Kidney epithelial cell (primary cell): ENCODE results near the gene AMACR. TPM values are rescaled to one million over a fixed set of nuclear protein-coding genes. Genes with fewer than 3 reads are reported as not detected.
A peak's percentile ranks its signal among the peaks of the same experiment; 100 is the strongest.

Experiments used
- DNase-seq: peaks from one replicate; pipeline ENCODE4 v3.0.0-alpha.2; 2010; ENCODE audit warnings: low read depth
- H3K27me3 ChIP-seq: 2 replicates; pipeline ENCODE4 v1.6.0; 2011; ENCODE audit warnings: low read length; ENCODE audit not compliant: control insufficient read depth, insufficient read depth
- H3K36me3 ChIP-seq: 2 replicates; pipeline ENCODE4 v1.5.1; 2011; ENCODE audit warnings: low read length; ENCODE audit not compliant: control insufficient read depth, insufficient read depth
- H3K4me3 ChIP-seq: 2 replicates; pipeline ENCODE4 v1.5.1; 2011; ENCODE audit warnings: low read depth, mild to moderate bottlenecking, control low read depth, low read length
- total RNA-seq: library from RNA; depleted of rRNA; stranded (reverse); fragments of >200 nt; gene quantifications from 2 replicates; pipeline ENCODE4 v1.2.3, GENCODE V29; 2015
- TF ChIP-seq, protein P1 (sequence below): IDR thresholded peaks from 2 replicates; pipeline ENCODE4 v1.5.1; 2011; ENCODE audit warnings: mild to moderate bottlenecking, moderate library complexity, low read length, control low read depth, inconsistent platforms; ENCODE audit not compliant: insufficient read depth, poor library complexity, severe bottlenecking

The AMACR gene
- total RNA-seq, 1 donor from 2014 or later: 18.0 TPM

DNA sequence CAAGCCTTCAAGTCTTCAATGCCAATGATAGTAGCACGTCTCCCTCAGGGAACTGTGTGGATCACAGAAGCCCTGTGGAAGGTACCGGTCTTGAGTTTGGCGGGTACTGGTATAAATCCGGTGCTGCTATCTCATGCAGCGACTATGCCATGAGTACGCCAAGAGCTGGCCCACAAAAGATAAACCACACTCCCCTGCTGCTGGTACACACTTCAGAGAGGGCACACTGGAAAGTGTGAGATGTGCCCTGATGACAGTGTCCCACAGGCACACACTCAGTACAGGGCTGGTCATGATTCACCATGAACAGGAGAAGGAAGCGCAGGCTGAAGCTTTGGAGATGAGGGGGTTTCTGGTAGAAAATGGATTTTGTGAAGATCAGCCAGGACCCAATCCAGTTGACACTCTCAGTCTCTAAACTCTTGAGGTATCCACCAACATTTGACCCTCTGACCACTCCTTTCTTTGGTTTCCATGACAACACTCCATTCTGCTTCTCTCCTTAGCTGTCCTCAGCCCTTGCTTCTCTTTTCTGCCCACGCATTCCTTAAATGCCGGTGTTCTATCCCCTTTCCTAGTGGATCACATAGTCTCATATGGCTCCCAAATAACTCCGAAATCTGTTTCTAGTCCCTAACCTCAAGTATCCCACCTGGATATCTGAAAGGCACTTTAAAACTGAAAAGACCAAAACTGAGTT, 5.1 kb downstream of the AMACR start:
- no peak for DNase-seq
- Histone ChIP-seq H3K4me3 (no peak overlapping the region), H3K36me3 (peaks cover 1% of the 10 kb centered on the region), H3K27me3 (no peaks in the 10 kb centered on the region)
- TF ChIP-seq, protein P1, sequence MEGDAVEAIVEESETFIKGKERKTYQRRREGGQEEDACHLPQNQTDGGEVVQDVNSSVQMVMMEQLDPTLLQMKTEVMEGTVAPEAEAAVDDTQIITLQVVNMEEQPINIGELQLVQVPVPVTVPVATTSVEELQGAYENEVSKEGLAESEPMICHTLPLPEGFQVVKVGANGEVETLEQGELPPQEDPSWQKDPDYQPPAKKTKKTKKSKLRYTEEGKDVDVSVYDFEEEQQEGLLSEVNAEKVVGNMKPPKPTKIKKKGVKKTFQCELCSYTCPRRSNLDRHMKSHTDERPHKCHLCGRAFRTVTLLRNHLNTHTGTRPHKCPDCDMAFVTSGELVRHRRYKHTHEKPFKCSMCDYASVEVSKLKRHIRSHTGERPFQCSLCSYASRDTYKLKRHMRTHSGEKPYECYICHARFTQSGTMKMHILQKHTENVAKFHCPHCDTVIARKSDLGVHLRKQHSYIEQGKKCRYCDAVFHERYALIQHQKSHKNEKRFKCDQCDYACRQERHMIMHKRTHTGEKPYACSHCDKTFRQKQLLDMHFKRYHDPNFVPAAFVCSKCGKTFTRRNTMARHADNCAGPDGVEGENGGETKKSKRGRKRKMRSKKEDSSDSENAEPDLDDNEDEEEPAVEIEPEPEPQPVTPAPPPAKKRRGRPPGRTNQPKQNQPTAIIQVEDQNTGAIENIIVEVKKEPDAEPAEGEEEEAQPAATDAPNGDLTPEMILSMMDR: no peak

DNA sequence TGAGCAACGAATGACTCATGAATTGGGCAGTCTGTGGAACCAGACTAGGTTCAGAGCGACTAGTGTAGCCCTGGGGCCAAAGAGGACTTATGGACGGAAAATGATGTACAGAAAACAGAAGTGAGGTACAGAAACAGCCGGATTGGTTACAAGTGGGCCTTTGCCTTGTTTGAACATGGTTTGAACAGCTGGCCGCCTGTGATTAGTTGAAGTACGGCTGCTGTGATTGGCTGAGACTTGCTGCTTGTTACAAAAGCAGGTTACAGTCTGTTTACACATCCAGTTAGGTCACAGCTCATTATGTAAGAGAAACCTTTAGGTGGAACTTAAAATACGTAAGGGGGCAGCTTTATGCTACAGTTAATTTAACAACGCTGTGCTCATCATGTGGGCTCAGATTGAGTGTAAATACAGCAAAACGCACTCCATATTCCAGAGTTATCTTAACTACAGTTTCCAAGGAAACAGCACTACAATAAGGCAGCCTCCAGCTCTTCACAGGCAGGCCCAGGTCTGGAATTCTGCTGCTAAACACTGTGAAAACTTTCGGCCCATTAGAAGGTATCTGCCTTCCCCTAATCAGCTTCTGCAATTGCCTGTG, 6.5 kb downstream of the AMACR start:
- DNase-seq: peak; percentile 39

DNA sequence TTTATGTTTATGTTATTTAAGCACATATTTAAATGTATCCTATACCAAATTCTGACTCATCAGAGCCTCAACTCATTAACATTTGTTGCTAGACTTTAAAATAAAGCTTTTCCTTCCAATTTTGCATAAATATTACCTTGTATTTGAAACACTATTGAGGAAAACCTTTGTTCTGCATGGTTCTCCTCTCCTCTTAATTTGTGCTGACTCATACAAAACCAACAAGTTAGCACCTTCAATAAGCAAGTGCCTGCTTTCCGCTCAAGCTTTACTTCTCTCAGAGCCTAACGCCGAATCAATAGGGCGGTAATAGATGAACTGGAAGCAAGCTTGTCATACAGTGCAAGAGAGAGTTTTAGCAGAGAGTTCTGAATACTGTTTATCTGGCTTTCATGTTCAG, 7.9 kb downstream of the AMACR start:
- Histone ChIP-seq H3K27me3 (no peaks in the 10 kb centered on the region), H3K36me3 (peaks cover 1% of the 10 kb centered on the region), H3K4me3 (no peak overlapping the region)
- no peak for DNase-seq
- TF ChIP-seq, protein P1: no peak

More for the DNA sequence above, 6.5 kb downstream of the AMACR start:
- H3K27me3 ChIP-seq: no peaks in the 10 kb centered on the region
- peaks cover 1% of the 10 kb centered on the region for H3K36me3 ChIP-seq
- TF ChIP-seq, protein P1: no peak
- no peak overlapping the region for H3K4me3 ChIP-seq

DNA sequence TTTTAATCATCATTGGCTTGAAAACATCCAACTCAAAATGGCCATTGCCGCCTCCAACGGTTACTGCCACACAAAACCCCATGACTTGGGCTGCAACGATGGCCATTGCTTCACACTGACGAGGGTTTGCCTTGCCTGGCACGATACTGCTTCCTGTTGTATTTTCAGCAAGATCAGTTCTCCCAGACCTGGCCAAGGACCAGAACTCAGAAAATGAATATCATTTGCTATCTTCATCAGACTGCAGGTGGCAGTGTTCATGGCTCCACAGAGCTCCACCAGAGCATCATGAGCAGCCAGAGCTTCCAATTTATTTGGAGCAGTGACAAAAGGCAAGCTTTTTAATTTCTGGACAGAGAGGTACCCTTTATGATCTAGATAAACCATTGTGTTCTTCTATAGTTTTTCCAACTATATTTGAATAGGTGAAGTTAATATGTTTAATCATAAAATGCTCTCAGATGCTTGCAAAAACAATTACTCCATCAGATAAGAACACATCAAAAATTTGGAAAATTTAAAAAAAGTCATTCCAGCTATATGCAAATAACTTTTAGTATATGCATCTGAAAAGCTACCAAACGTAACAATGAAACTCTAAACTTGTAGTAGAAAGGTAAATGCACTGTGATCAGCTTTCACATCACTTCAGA, 10.4 kb downstream of the AMACR start:
- H3K4me3 ChIP-seq: no peak overlapping the region
- no peak for DNase-seq
- no peaks in the 10 kb centered on the region for H3K36me3 ChIP-seq
- TF ChIP-seq, protein P1: peak; percentile 67
- no peaks in the 10 kb centered on the region for H3K27me3 ChIP-seq

DNA sequence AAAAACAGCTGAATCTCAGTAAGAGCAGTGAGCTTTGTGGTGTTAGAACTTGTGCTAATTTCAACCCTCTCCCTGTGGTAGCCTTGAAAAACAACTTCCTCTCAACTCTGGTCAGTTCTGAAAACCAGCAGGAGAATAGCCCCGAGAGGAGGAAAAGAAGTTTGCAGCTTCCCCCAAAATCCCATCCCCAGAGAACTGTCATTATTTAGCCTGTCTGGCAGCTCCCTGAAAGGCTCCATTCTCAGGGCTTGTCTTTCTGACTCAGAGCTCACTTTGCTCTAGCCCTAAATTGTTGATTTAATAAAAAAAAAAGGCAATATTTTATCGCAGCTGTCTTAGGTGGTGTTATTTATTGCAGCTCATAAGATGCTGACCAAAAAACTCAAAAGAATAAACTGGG, 12.0 kb downstream of the AMACR start:
- no peaks in the 10 kb centered on the region for H3K27me3 ChIP-seq
- H3K4me3 ChIP-seq: no peak overlapping the region
- no peak for DNase-seq
- TF ChIP-seq, protein P1: no peak
- H3K36me3 ChIP-seq: no peaks in the 10 kb centered on the region
